Right ventricle myocardium superior (tissue), 1 donor: ENCODE results near the gene RPN2. TPM values are rescaled to one million over a fixed set of nuclear protein-coding genes. Genes with fewer than 3 reads are reported as not detected.
"Not testable (repeated sequence)": the region's sequence is repeated elsewhere in the genome, so short reads cannot be mapped to it uniquely, and the experiment has no call there.

ENCODE experiments used
- ATAC-seq: fragments of 200-7000 bp; cut with Tn5 transposase; one replicate; pipeline ENCODE4 v1.9.1; 2020; ENCODE audit warnings: mild to moderate bottlenecking; ENCODE audit not compliant: poor library complexity
- DNase-seq: peaks from one replicate; pipeline ENCODE4 v3.0.0-alpha.2; 2020
- intact Hi-C: fragments of 100-400 bp; cut with DNase I; formaldehyde crosslinking; loops from one replicate; pipeline ENCODE4 v1.11.2; 2022
- long read RNA-seq: library from polyadenylated mRNA; unstranded; transcript quantifications from one replicate; pipeline ENCODE4 v2.0.0, GENCODE V29; 2021
- total RNA-seq: library from RNA; stranded (reverse); fragmentation: NEBNext Ultra II Directional; extraction: Animal tissue kit (Norgen Biotek cat#: 25700); gene quantifications from one replicate; pipeline ENCODE4 v1.2.1, GENCODE V29; 2021
- donor health status: DM: no; HTN: yes; CAD: no; lungs with severe emphysema.

RPN2 gene
- total RNA-seq = 86.0 TPM
- long read RNA-seq, transcript RPN2-201 (17 exons, 2,515 nt) = major isoform, 100 of 460 reads
- long read RNA-seq, partial matches to known transcripts = 14 of 460 reads
- long read RNA-seq, other reads (novel, unspliced or antisense) = 346 of 460 reads

DNA sequence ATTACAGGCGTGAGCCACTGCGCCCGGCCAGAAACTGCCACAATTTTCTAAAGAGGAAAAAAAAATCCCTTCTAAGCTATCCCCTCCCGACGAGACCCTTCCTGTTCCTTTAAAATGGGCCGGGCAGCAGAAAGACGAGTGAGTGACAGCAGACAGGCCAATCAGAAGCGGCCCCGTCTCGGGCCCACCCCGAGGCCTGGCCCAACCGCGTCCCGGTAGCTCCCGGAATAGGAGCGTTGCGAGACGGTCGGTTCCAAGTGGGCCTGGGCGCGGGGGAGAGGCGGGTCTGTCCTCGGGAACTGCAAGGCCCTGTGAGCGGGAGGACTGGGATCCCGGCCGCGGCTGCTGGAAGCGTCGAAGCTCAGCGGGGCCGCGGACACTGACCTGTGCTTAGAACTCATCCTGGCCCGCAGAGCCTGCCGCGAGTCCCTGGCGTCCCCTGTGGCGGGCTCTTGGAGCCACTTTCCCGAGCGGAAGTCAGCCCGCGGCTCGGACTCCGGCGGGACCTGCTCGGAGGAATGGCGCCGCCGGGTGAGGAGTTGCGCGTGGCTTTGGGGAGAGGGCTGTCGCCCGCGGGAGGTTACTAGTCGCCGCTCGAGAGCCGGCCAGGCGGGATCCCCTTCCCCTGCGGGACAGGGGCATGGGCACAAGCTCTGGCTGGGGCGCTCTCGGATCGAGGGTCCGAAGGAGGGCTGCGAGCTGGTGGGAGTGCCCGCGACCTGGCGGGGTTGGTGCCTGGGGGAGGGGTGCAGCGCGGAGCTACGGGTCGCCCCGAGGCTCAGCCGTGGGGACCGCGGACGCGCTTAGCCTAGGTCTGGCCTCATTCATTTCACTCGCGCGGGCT, at the start of gene RPN2, which contains the start of gene MROH8:
Gene RPN2 (plus strand): TSS at position 492 of the 844 bp plus-strand sequence. CDS start 27 bp downstream, at position 519.
Gene MROH8 (minus strand): TSS at position 710 of the 844 bp plus-strand sequence.
- DNase-seq (peak; percentile 99), ATAC-seq (peak; percentile 99)
- intact Hi-C loops = no loop called here

DNA sequence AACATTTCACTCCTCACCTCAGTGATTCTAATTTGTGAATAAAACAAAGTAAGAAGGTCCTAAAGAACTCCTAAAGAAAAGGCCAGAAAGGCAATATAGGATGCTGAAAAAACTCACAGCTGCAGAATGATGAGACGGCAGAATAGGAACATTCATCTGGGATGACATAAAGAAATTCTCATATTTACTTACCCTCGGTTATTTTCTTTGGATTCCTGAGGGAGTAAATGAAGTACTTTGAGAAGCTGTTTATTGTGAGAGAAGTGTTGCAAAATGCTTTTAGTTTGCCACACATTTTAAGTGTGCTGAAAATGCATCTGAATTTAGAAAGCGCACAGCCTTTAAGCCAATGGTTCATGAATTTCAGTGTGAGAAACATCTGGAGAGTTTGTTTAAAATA, 47.6 kb upstream of the RPN2 start:
- ATAC-seq (no peak), DNase-seq (no peak)
- intact Hi-C loops = no loop called here

GRCh38 chr20:37133952-37134351, 45.2 kb upstream of the RPN2 start:
- no peak for ATAC-seq
- no peak for DNase-seq
- intact Hi-C loops = no loop called here

- no peak for ATAC-seq
- DNase-seq = no peak
- intact Hi-C loops = no loop called here
Measured at GRCh38 chr20:37137547-37137946, 41.6 kb upstream of the RPN2 start.

DNA sequence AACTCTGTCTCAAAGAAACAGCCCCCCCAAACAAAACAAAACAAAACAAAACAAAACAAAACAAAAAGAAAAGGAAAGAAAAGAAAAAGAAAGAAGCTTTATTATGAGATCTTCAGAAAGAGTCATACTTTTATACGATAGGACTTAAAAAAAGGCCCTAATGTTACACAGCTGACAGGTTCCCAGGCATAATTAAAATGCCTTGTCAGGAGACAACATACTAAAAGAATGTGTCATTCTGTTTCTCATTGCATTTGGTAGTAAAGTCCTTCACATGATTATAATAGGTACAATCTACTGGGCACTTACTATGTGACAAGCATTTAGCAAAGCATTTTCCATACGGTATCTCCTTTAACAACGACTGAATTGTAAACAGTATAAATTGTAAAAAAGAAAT, 36.4 kb upstream of the RPN2 start:
- no peak for DNase-seq
- intact Hi-C loops = no loop called here
- no peak for ATAC-seq

DNA sequence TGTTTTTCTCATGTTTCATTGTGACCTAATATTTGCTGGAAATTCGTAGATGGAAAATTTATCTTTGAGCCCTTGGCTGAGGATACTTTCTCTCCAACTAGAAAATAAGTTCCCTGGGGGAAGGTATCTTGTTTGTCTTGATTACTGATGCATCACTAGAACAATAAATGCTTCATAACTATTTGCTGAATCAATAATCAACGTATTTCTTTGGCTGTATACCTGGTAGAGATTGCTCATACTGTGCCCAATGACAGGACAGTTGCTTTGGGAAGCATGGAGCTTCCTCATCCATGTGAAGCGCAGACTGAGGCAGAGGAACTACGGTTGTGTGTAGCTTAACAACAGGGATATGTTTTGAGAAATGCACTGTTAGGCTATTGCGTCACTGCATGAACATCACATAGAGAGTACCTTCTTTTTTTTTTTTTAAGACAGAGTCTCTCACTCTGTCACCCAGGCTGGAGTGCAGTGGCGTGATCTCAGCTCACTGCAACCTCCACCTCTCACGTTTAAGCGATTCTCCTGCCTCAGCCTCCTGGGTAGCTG, 34.2 kb upstream of the RPN2 start:
- ATAC-seq = no peak
- DNase-seq = no peak
- intact Hi-C loops = no loop called here

DNA sequence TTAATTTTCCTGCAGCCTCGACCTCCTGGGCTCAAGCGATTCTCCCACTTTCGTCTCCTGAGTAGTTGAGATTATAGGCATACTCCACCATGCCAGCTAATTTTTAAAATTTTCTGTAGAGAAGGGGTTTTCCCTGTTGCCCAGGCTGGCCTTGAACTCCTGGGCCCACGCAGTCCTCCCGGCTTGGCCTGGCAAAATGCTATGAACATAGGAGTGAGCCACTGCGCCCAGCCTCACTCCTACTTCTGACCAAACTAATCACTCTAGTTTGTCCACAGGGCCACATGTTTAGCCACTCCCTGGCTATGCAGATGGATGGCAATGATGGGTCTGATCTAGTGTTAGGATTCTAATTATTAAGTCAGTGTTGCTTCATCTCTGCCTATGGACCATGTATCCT, 31.9 kb upstream of the RPN2 start:
- intact Hi-C loops = no loop called here
- ATAC-seq (no peak), DNase-seq (no peak)

DNA sequence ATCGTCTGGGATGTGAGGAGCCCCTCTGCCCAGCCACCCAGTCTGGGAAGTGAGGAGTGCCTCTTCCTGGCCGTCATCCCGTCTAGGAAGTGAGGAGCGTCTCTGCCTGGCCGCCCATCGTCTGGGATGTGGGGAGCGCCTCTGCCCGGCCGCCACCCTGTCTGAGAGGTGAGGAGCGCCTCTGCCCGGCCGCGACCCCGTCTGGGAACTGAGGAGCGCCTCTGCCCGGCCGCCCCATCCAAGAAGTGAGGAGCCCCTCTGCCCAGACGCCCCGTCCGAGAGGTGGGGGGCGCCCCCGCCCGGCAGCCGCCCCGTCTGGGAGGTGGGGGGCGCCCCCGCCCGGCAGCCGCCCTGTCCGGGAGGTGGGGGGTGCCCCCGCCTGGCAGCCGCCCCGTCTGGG, 28.3 kb upstream of the RPN2 start:
- ATAC-seq, DNase-seq, intact Hi-C loops: not testable (repeated sequence)

DNA sequence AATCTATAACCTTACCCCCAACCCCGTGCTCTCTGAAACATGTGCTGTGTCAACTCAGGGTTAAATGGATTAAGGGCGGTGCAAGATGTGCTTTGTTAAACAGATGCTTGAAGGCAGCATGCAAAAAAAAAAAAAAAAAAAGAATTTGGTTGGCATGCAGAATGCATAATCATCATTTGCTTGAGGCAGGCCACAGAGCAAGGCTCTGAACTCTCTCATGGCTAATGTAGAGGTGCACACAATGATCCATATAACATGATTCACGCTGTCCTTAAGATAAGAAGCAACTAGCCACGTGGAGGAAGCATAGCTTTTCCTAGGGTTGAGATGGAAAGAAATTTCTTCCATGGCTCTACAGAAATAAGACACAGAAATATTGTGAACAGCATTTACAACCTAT, 27.6 kb upstream of the RPN2 start:
- no peak for DNase-seq
- no peak for ATAC-seq
- intact Hi-C loops = no loop called here

- intact Hi-C loops = no loop called here
- no peak for DNase-seq
- ATAC-seq = no peak
Measured at GRCh38 chr20:37152284-37152683, 26.8 kb upstream of the RPN2 start.

DNA sequence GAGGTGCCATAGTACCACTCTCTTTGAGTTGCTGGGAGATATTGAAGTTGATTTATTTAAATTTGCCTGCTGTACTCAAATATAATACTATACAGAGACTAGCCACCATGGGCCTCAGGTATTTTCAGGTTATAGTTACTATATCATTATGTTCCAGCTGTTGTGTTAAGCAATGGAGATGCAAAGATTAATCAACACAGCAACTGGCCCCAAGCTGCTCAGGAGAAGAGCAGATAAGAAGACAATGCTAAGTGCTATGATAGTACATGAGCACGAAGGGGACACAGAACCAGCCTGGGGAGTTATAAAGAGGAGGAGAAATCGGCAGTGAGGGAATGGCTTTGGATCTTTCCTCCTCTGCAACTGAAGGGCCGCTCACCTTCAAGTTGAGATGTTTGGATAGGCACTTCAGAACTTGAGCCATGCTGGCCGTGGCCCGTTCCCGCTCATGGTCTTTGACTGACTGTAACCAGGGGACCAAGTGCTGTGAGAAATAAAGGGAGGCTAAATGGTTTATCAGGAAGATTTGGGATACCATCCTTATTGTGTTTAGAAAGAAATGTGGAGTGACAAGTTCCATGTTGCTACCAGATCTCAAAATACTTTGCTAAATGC, 24.3 kb upstream of the RPN2 start:
- DNase-seq = no peak
- ATAC-seq = no peak
- intact Hi-C loops = no loop called here

DNA sequence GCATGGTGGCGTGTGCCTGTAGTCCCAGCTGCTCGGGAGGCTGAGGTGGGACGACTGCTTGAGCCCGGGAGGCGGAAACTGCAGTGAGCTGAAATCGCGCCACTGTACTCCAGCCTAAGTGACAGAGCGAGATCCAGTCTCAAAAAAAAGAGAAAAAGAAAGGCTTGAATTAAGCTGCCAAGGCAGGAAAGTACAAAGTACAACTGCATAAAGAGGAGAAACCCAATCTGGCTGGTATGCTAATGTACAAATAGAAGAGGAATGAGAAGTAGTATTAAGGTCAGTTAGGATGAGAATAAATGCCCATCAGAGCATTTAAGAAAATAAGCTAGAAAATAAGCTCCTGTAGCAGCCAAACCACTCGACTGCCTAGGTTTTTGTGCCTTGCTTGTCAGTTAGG, 23.1 kb upstream of the RPN2 start:
- no peak for ATAC-seq
- intact Hi-C loops = no loop called here
- no peak for DNase-seq

DNA sequence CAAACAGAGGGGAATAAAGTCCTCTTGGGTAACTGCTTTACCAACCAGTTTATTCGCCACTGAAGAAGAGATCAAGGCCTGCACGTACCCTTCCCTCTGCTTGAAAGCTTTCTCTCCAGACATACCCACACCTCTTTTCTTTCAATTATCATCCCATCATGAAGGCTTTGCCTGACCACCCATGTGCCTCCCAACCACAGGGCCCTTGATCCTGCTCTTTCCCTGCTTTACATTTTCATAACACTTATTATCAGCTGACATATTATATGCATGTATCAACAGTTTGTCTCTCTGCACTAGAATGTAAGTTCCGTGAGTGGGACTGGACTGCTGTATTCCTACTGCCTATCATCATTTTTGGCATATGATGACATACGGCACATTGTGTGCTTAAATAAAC, 20.9 kb upstream of the RPN2 start:
- no peak for ATAC-seq
- DNase-seq = no peak
- intact Hi-C loops = no loop called here

DNA sequence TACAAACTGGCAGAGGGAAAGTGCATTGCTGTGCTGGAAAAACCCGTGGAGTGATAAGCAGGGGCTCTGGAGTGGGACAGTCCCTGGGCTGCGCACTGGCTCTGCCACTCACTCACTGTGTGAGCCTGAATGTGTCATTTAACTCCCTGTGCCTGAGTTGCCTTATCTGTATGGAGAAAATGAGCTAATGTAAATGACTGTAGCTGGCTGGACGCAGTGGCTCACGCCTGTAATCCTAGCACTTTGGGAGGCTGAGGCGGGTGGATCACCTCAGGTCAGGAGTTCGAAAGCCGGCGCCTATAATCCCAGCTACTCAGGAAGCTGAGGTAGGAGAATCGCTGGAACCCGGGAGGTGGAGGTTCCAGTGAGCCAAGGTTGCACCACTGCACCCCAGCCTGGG, 18.4 kb upstream of the RPN2 start:
- intact Hi-C loops = no loop called here
- no peak for DNase-seq
- no peak for ATAC-seq

- DNase-seq (no peak), ATAC-seq (no peak)
- intact Hi-C loops = no loop called here
Measured at GRCh38 chr20:37161830-37162549, 17.1 kb upstream of the RPN2 start.

DNA sequence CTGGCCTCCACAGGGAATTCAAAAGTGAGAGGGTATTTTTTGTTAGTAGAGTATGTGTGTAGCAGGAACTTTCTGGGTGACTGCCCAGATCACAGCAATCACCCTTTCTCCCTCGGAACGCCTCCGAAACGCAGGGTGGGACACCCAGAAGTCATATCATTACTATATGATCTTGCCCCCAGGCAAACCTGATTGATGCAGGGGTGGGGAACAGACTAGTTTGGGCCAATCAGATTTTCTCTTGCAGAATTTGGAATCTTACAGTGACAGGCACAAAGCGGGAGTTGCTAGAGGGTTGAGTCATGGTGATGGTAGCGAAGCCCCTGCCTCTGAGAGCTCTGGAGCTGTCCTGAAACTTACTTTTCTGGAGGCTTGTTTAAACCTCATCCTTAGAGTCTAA, 16.5 kb upstream of the RPN2 start:
- no peak for ATAC-seq
- no peak for DNase-seq
- intact Hi-C loops = no loop called here

DNA sequence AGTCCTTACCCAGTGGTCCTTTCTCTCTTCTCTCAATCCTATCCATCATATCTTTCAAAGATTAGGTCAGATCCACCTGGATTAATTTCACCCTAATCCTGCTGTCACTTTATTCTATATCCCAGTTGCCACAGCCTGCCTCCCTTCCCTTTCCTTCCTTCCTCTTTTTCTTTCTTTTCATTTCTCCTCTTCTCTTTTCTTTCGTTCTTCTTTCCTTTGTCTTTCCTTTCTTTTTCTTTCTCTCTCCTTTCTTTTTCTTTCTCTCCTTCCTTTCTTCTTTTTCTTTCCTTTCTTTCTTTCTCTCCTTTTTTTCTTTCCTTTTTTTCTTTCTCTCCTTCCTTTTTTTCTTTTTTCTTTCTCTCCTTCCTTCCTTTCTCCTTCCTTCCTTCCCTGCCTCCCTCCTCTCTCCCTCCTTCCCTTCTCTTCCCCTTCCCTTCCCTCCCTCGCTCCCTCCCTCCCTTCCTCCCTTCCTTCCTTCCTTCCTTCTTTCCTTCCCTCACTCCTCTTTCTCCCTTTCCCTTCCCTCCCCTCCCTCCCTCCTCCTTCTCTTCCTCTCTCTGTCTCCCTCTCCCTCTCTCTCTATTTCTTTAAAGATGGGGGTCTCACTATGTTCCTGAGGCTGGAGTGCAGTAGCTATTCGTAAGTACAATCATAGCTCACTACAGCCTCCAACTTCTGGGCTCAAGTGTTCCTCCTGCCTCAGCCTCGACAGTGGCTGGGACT, 15.1 kb upstream of the RPN2 start:
- ATAC-seq = no peak
- intact Hi-C loops = no loop called here
- DNase-seq = no peak

DNA sequence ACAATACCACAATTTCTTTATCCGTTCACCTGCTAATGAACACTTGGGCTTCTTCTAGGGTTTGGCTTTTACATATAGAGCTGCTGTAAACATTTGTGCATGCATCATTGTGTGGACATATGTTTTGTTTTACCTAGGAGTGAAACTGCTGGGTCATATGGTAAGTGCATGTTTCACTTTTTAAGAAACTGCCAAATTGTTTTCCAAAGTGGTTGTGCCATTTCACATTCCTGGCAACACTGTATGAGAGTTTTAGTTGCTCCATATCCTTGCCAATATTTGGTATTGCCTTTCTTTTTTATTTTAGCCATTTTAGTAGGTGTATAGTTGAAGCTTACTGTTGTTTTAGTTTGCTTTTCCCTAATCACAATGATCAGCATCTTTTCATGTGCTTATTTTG, 14.1 kb upstream of the RPN2 start:
- DNase-seq = no peak
- ATAC-seq = no peak
- intact Hi-C loops = no loop called here

DNA sequence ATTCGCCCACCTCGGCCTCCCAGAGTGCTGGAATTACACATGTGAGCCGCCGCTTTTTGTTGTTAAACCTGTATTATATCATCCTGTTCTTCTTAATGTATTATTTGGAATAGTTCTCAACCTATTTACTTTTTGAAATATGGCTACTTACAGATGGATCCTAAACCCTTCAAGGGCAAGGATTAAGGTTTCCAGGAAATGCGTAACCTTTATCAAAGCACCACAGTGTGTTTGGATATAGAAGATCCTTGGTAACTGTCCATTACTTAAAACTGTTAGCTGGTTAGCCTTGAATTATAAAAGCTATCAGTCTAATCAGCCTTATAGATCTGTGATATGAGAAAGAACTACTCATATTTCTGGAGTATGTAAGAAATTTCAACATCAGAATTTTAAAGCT, 12.3 kb upstream of the RPN2 start:
- intact Hi-C loops = no loop called here
- DNase-seq (no peak), ATAC-seq (no peak)
